IMR-90 (cell line): ENCODE measurements around the gene EXOC3L4. TPM values are rescaled to one million over a fixed set of nuclear protein-coding genes. Genes with fewer than 3 reads are reported as not detected.

Experiments used
- ATAC-seq: fragments of 200-7000 bp; cut with Tn5 transposase; 2 replicates; pipeline ENCODE4 v1.9.1; 2020; ENCODE audit warnings: low read depth, mild to moderate bottlenecking, moderate library complexity
- BruUV-seq: library from RNA; stranded (reverse); fragments of 400-500 nt; replicated peaks from 2 replicates; lab custom pipeline; 2021; lab: Mats Ljungman, UMichigan
- CTCF ChIA-PET: fragments of 300-600 bp; formaldehyde crosslinking; extraction: SDS; loops from one replicate; lab custom pipeline; 2021; ENCODE audit warnings: antibody characterized with exemption; lab: Yijun Ruan, JAX
- POLR2A ChIA-PET: fragments of 300-600 bp; sonication (Branson Sonifier 250); formaldehyde crosslinking; loops from one replicate; lab custom pipeline; 2022; ENCODE audit warnings: antibody characterized with exemption; ENCODE audit not compliant: unreplicated experiment; lab: Charles Lee
- DNase-seq: peaks from one replicate; pipeline ENCODE4 v3.0.0; 2013
- H2AFZ ChIP-seq: replicated peaks from 2 replicates; pipeline ENCODE3; 2013; ENCODE audit warnings: low read length, mild to moderate bottlenecking; ENCODE audit not compliant: poor library complexity
- H2AK5ac ChIP-seq: 2 replicates; pipeline ENCODE4 v1.6.1; 2013; ENCODE audit warnings: low read depth, low read length, inconsistent platforms
- H2AK9ac ChIP-seq: replicated peaks from 2 replicates; pipeline ENCODE3; 2013; ENCODE audit warnings: mild to moderate bottlenecking, low read depth, low read length, moderate library complexity; ENCODE audit not compliant: poor library complexity
- H2BK120ac ChIP-seq: 2 replicates; pipeline ENCODE4 v1.6.1; 2013; ENCODE audit warnings: low read depth, low read length, inconsistent platforms
- H2BK15ac ChIP-seq: 3 replicates; pipeline ENCODE4 v1.6.1; 2013; ENCODE audit warnings: low read depth, low read length, inconsistent platforms
- H2BK20ac ChIP-seq: 2 replicates; pipeline ENCODE4 v1.6.1; 2013; ENCODE audit warnings: low read depth, mild to moderate bottlenecking, inconsistent platforms, low read length, moderate library complexity
- H2BK5ac ChIP-seq: 2 replicates; pipeline ENCODE4 v1.6.1; 2013; ENCODE audit warnings: mild to moderate bottlenecking, low read depth, low read length, inconsistent platforms; ENCODE audit not compliant: poor library complexity, severe bottlenecking
- H3K14ac ChIP-seq: replicated peaks from 2 replicates; pipeline ENCODE4 v1.6.1; 2013; ENCODE audit warnings: low read depth, low read length, inconsistent platforms
- H3K18ac ChIP-seq: 2 replicates; pipeline ENCODE4 v1.6.1; 2013; ENCODE audit warnings: low read depth, low read length, control low read depth
- H3K23ac ChIP-seq: 2 replicates; pipeline ENCODE4 v1.6.1; 2013; ENCODE audit warnings: low read depth, low read length, inconsistent platforms
- H3K27ac ChIP-seq: 2 replicates; pipeline ENCODE4 v1.5.1; 2013; ENCODE audit warnings: mild to moderate bottlenecking, control low read depth, low read length; ENCODE audit not compliant: insufficient read depth
- H3K27me3 ChIP-seq: 2 replicates; pipeline ENCODE4 v1.6.1; 2013; ENCODE audit warnings: low read length; ENCODE audit not compliant: control insufficient read depth, insufficient read depth
- H3K36me3 ChIP-seq: 2 replicates; pipeline ENCODE4 v1.6.1; 2013; ENCODE audit warnings: low read length, mixed read lengths; ENCODE audit not compliant: control insufficient read depth, insufficient read depth
- H3K4ac ChIP-seq: 2 replicates; pipeline ENCODE4 v1.6.1; 2013; ENCODE audit warnings: low read depth, low read length, inconsistent platforms
- H3K4me1 ChIP-seq: 2 replicates; pipeline ENCODE4 v1.6.1; 2013; ENCODE audit warnings: low read length, mixed read lengths; ENCODE audit not compliant: control insufficient read depth, insufficient read depth
- H3K4me2 ChIP-seq: 2 replicates; pipeline ENCODE4 v1.6.1; 2013; ENCODE audit warnings: low read depth, mild to moderate bottlenecking, control low read depth, low read length, moderate library complexity
- H3K4me3 ChIP-seq: 2 replicates; pipeline ENCODE4 v1.5.1; 2013; ENCODE audit warnings: low read depth, mild to moderate bottlenecking, control low read depth, low read length, moderate library complexity; ENCODE audit not compliant: insufficient read depth
- H3K56ac ChIP-seq: 2 replicates; pipeline ENCODE4 v1.6.1; 2013; ENCODE audit warnings: low read length, inconsistent platforms; ENCODE audit not compliant: insufficient read depth; ENCODE audit errors: extremely low read depth
- H3K79me1 ChIP-seq, 2 experiments: 2 replicates each; pipeline ENCODE4 v1.6.1; 2013; ENCODE audit warnings: low read length in 2 of 2, inconsistent platforms in 1 of 2, low read depth in 1 of 2
- H3K9ac ChIP-seq: 2 replicates; pipeline ENCODE4 v1.6.1; 2013; ENCODE audit warnings: low read depth, low read length, control low read depth
- H3K9me1 ChIP-seq: 2 replicates; pipeline ENCODE4 v1.6.1; 2013; ENCODE audit warnings: low read length, inconsistent platforms; ENCODE audit not compliant: insufficient read depth
- H3K9me3 ChIP-seq: 2 replicates; pipeline ENCODE4 v1.6.1; 2013; ENCODE audit warnings: low read length; ENCODE audit not compliant: control insufficient read depth, insufficient read depth
- H4K20me1 ChIP-seq: 2 replicates; pipeline ENCODE4 v1.6.1; 2013; ENCODE audit warnings: low read length, inconsistent platforms; ENCODE audit not compliant: insufficient read depth
- H4K5ac ChIP-seq: 2 replicates; pipeline ENCODE4 v1.6.1; 2013; ENCODE audit warnings: mild to moderate bottlenecking, low read depth, low read length, control low read depth
- H4K8ac ChIP-seq, 2 experiments: 2 replicates each; pipeline ENCODE4 v1.6.1; 2013; ENCODE audit warnings: low read depth in 2 of 2, low read length in 2 of 2, control low read depth in 1 of 2, inconsistent platforms in 1 of 2
- H4K91ac ChIP-seq: 2 replicates; pipeline ENCODE4 v1.6.1; 2013; ENCODE audit warnings: low read depth, low read length, inconsistent platforms; ENCODE audit not compliant: insufficient read depth
- BHLHE40 ChIP-seq: fragments of 150-350 bp; IDR thresholded peaks from 2 replicates; pipeline ENCODE4 v1.6.1; 2016; ENCODE audit warnings: mild to moderate bottlenecking, low read depth, low read length
- CTCF ChIP-seq: conservative IDR thresholded peaks from 2 replicates; pipeline ENCODE4 v1.5.1; 2012; ENCODE audit warnings: mild to moderate bottlenecking, low read depth, low read length, improper control_type of control experiment
- MAFK ChIP-seq: IDR thresholded peaks from 2 replicates; pipeline ENCODE4 v1.6.1; 2012; ENCODE audit warnings: low read depth, low read length, improper control_type of control experiment
- MAZ ChIP-seq: IDR thresholded peaks from 2 replicates; pipeline ENCODE4 v1.6.1; 2012; ENCODE audit warnings: low read depth, mild to moderate bottlenecking, low read length, improper control_type of control experiment, moderate library complexity, borderline replicate concordance
- NFE2L2 ChIP-seq: fragments of 150-350 bp; IDR thresholded peaks from 2 replicates; pipeline ENCODE4 v1.6.1; 2016; ENCODE audit warnings: low read depth, mild to moderate bottlenecking, low read length
- RCOR1 ChIP-seq: IDR thresholded peaks from 2 replicates; pipeline ENCODE4 v1.6.1; 2012; ENCODE audit warnings: mild to moderate bottlenecking, low read length, improper control_type of control experiment; ENCODE audit not compliant: insufficient replicate concordance
- WGBS, 2 experiments: methylation state at CpG; one replicate each; pipeline versions ENCODE4 v1.1.5 to v1.1.7; 2013; ENCODE audit warnings: missing lambda C conversion rate in 2 of 2; ENCODE audit not compliant: insufficient read length in 1 of 2; ENCODE audit errors: extremely low coverage in 2 of 2; 5-methylcytosine and 5-hydroxymethylcytosine counted together
- dilution Hi-C: fragments of 300-500 bp; cut with HindIII; formaldehyde crosslinking; loops from one replicate; pipeline ENCODE4 v1.14.3; 2018; ENCODE audit warnings: low sequenced_read_pairs; ENCODE audit not compliant: unreplicated experiment
- in situ Hi-C: fragments of 300-500 bp; cut with MboI; formaldehyde crosslinking; loops from 3 replicates; pipeline ENCODE4 v1.14.3; 2019; ENCODE audit warnings: low sequenced_read_pairs, inconsistent platforms, mixed read lengths
- intact Hi-C: fragments of 100-400 bp; cut with micrococcal nuclease; formaldehyde crosslinking; loops from 2 replicates; pipeline ENCODE4 v1.10.0; 2022
- polyA plus RNA-seq, 3 experiments: library from polyadenylated mRNA; depleted of rRNA; stranded (reverse); fragments of >200 nt; gene quantifications; 2 replicates each; pipeline ENCODE4 v1.2.3, GENCODE V29; 2012; ENCODE audit warnings: low replicate concordance in 1 of 3
- total RNA-seq: library from RNA; depleted of rRNA; stranded (reverse); fragments of >200 nt; gene quantifications from 2 replicates; pipeline ENCODE4 v1.2.3, GENCODE V29; 2012

The EXOC3L4 gene
- total and polyA plus RNA-seq, 2 of the 4 experiments (the other 2 are of a cell fraction), result not detected

- peaks cover 45% of the 10 kb centered on the region for H3K27me3 ChIP-seq
- WGBS, 2 experiments, result 67% methylated on average over 7 of the region's 31 CpGs; no CpG with 5 or more reads in 1 of the 2 experiments
- H3K4me2 ChIP-seq, result no peak overlapping the region
- CTCF ChIA-PET, result no interaction called here
- H3K79me1 ChIP-seq, result no peaks in the 10 kb centered on the region
- no peak overlapping the region for H4K91ac ChIP-seq
- H3K14ac ChIP-seq, result no peak overlapping the region
- H3K27ac ChIP-seq, result no peak overlapping the region
- H2BK5ac ChIP-seq, result no peak overlapping the region
- H4K5ac ChIP-seq, result no peak overlapping the region
- no peak overlapping the region for H4K8ac ChIP-seq
- H3K56ac ChIP-seq, result no peak overlapping the region
- ATAC-seq (no peak), DNase-seq (no peak)
- no peak overlapping the region for H3K9ac ChIP-seq
- no peaks in the 10 kb centered on the region; the same call in 1 of the 2 replicates for H3K9me3 ChIP-seq
- no peak overlapping the region for H2BK20ac ChIP-seq
- POLR2A ChIA-PET, result no interaction called here
- dilution Hi-C loops (no loop called here), intact Hi-C loops (no loop called here), in situ Hi-C loops (no loop called here)
- H4K20me1 ChIP-seq, result no peaks in the 10 kb centered on the region; the same call in 1 of the 2 replicates
- peaks cover 3% of the 10 kb centered on the region; the same call in 1 of the 2 replicates for H3K4me1 ChIP-seq
- H3K36me3 ChIP-seq, result no peaks in the 10 kb centered on the region
- H3K4me3 ChIP-seq, result no peak overlapping the region
- peak overlapping the region; percentile 65 for H2AK9ac ChIP-seq
- no peak overlapping the region for H2BK15ac ChIP-seq
- TF ChIP-seq RCOR1, result no peak
- no peak for TF ChIP-seq CTCF
- TF ChIP-seq MAFK, result no peak
- TF ChIP-seq MAZ, result no peak
- TF ChIP-seq BHLHE40, result no peak
- TF ChIP-seq NFE2L2, result no peak
- no peak overlapping the region for H2BK120ac ChIP-seq
- H3K9me1 ChIP-seq, result no peaks in the 10 kb centered on the region
- no peak overlapping the region for H2AFZ ChIP-seq
- no peak overlapping the region for H3K23ac ChIP-seq
- BruUV-seq, result no TSS peak
- H3K18ac ChIP-seq, result no peak overlapping the region
- H3K4ac ChIP-seq, result no peak overlapping the region
- H2AK5ac ChIP-seq, result no peak overlapping the region
These were observed 3.8 kb downstream of the EXOC3L4 start for GRCh38 chr14:103097994-103098957.
